A549 treated with DMSO at 1 μM for 4 hours (cell line): ENCODE results near the gene HECTD4. TPM values are rescaled to one million over a fixed set of nuclear protein-coding genes. Genes with fewer than 3 reads are reported as not detected.

Source experiments
- total RNA-seq: library from RNA; stranded (reverse); fragments of 200-300 nt; extraction: Qiagen RNA extraction; gene quantifications from 5 replicates; pipeline ENCODE4 v1.2.3, GENCODE V29; 2022; ENCODE audit warnings: low read depth

The HECTD4 gene
- 8.7 to 15.2 TPM (median 12.6 TPM) in 5 replicates for total RNA-seq

DNA sequence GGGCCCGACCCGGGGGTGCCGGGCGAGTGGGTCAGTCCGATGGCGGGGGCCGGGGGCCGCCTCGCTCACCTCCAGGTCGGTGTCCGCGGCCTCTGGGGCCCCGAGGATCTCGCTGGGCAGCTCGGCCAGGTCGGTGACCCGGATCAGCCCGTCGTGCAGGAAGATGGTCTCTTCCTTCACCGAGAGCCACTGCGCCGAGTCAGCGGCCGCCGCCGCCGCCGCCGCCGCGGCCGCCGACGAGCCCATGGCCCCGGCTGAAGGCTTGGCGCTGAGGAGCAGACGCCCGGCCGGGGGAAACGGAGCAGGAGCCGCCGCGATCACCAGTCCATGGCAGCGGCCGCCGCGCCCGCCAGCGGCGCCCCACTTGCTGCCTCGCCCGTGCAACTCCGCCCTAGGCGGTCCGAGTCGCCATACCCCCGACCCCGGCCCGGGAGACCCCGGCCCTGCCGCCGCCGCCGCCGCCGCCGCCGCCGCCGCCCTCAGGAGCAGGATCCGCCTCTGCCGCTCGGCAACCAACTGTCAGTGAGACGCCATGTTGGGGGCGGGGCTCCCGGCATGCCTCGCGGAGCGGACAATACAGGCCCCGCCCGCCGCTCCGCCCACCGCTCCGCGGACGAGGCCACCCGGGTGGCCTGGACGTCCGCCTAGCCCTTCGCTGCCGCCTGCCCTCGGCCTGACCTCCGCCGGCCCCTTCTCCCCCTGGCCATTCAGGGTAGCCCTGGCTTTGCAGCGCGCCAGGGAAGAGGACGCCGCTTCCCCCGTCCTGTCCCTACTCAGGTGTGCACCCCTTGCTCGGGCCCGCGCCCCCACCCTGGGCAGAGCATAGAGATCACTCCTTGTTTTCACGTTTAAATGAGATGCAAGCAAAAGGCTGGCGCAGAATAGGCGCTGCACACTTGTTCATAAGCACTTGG lies at the start of gene HECTD4:
Gene HECTD4 (minus strand): TSS at position 549 of the 914 bp plus-strand sequence. CDS start 303 bp downstream, at position 246.

GRCh38 chr12:112418608-112419296 lies 36.5 kb upstream of the HECTD4 start, which contains the start of gene PTPN11:
TSS of gene PTPN11 (plus strand) at chr12:112418947. CDS start at chr12:112419112, 165 bp downstream.

GRCh38 chr12:112409064-112409905 lies 27.1 kb upstream of the HECTD4 start, which contains the start of gene RPL6:
TSS of gene RPL6 (minus strand) at chr12:112409605. CDS start at chr12:112408656, 949 bp downstream.

DNA sequence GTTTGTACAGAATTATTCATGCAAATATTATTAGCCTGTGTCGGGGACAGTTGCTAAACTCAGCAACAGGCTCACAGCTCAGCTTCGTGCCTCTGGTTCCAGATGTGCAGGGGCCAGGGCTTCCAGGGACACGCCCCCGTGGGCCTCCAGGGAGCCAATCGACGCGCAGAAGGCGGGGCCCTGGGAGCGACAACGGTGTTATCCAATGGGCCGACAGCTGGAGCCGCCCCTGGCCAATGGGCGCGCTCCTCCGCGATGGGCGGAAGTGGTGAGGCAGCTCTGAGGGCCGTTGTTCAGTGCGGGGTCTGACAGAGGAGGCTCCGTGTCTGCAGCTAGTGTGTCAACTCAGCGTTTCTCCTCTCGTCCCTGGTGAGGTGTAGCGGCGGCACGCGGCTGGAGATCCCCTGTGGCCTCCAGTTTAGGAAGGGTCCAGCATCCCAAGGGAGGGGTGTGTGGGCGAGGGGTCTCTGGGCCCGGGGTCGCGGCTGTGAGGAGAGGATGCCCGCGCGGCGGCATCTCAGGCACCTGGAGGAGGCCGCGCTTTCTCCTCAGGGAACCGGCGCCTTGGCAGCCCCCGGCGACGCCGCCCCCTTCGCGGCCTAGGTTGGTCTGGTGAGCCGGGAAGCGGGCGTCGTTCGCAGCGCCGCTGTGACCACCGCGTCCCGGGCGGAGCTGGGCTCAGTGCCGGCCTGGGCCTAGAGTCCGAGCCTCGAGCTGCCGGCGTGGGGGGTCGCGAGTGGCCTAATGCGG lies 256.8 kb downstream of the HECTD4 start, which contains the start of gene TRAFD1:
Gene TRAFD1 (plus strand): TSS at position 311 of the 750 bp plus-strand sequence. CDS start 4,963 bp downstream, outside the sequence.

Other genes with a start within 250 kb of the HECTD4 start
- gene RPL6, start 27.2 kb upstream of the HECTD4 start, total RNA-seq: 2,150 to 2,455 TPM (median 2,190 TPM) in 5 replicates
- gene PTPN11, start 36.5 kb upstream of the HECTD4 start, total RNA-seq: 51.2 to 70.4 TPM (median 68.0 TPM) in 5 replicates